ENCODE data around the gene TXNL1.
"Not testable (repeated sequence)": the region's sequence is repeated elsewhere in the genome, so short reads cannot be mapped to it uniquely, and the experiment has no call there.

The TXNL1 gene

GRCh38 chr18:56638232-56639103, at the start of gene TXNL1:
Gene TXNL1, minus strand, starts transcription at chr18:56638592. Its CDS starts 152 bp downstream, at chr18:56638440.
- DNase-seq (ENCODE audit: low read depth) = peak; percentile 99

DNA sequence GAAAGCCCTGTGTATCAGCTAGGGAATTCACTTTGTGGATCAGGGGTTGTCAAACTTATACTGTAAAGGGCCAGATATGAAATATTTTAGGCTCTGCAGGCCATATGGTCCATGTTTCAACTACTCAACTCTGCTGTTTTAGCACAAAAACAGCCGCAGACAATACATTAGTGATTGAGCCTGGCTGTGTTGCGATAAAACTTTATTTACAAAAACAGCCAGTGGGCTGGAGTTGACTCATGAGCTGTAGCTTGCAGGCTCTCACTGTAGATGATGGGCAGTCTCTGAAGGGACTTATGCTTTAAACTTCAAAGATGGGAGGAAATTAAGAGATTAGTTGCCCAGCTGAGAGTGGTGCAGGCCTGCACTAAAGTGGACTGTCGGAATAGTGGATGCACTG, 45.9 kb upstream of the TXNL1 start:
- no peak for DNase-seq (ENCODE audit: low read depth)

DNA sequence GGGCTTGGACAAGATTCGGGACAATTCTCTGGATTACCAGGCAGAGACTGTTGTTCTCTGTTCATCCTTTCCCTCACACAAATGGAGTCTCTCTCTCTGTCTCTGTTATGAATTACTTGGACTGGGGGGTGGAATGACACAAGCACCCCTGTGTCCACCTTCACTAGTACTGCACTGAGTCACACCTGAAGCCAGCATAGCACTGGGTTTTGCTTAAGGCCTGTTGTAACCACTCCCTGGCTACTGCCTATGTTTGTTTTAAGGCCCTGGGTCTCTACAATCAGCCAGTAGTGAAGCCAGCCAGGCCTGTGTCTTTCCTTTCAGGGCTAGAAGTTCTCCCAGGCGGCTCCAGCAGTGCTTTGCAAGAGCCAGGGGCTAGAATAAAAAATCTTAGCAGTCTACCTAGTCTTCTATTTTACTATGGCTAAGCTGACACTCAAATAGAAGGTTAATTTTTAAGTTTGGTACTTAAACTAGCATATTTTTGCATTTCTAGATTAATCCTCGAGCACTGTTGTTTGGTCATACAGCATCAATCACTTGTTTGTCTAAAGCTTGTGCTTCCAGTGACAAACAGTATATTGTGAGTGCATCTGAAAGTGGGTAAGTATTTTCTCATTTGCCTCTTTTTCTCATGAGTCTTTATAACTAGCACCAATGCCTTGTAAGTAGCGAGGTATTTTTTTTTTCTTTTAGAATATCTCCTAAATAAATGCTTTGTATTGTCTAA, 40.6 kb upstream of the TXNL1 start:
- no peak for DNase-seq (ENCODE audit: low read depth)

DNA sequence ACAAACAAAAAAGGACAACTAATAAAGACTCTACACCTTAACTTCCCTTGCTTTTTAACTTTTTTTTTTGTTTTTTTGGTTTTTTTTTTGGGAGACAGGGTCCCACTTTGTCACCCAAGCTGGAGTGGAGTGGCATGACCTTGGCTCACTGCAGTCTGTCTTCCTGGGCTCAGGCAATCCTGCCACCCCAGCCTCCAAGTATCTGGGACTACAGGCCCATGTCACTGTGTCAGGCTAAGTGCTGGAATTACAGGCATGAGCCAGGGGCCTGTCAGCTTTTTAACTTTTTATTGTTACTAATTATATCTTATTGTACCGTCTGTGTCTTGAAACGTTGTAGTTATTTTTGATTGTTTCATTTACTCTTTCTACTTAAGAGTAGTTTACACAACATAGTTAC, 38.2 kb upstream of the TXNL1 start:
- DNase-seq (ENCODE audit: low read depth) = no peak

GRCh38 chr18:56672981-56673380, 34.6 kb upstream of the TXNL1 start:
- DNase-seq (ENCODE audit: low read depth) = no peak

- no peak for DNase-seq (ENCODE audit: low read depth)
Observed at GRCh38 chr18:56672391-56672790, 34.0 kb upstream of the TXNL1 start.

GRCh38 chr18:56662902-56663301, 24.5 kb upstream of the TXNL1 start:
- DNase-seq (ENCODE audit: low read depth) = no peak

GRCh38 chr18:56662502-56662901, 24.1 kb upstream of the TXNL1 start:
- no peak for DNase-seq (ENCODE audit: low read depth)

- no peak for DNase-seq (ENCODE audit: low read depth)
Observed at GRCh38 chr18:56662063-56662408, 23.6 kb upstream of the TXNL1 start.

DNA sequence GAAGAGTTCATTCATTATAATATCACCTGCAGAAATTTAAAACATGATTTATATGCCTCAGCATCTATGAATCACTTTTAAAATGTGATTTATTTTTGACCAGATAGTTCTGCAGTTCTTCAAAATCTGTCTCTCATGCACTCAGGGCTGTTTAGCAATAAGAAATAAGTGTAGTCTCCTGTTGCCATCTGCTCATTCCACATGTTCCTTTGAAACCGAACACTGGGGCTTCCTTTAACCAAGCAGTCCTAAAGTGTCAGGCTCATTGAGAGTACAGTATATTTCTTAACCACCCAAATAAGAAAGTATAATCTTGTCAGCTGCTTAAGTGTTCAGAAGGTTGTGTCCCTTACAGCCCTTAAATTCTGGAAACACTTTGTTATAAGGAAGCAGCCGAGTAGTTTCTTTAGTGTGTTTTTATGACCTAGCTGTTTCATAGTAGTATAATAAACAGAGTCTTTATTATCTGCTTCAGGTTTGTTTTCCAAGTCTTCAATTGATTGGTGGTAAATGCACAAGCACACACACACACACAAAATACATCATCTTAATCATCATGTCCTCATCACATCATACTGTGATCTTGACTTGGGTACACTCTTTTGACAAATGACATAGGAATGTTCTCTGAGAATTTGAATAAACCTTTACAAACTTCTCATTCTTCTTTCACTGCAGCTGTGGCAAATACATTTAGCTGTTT, 23.1 kb upstream of the TXNL1 start:
- DNase-seq (ENCODE audit: low read depth) = no peak

DNA sequence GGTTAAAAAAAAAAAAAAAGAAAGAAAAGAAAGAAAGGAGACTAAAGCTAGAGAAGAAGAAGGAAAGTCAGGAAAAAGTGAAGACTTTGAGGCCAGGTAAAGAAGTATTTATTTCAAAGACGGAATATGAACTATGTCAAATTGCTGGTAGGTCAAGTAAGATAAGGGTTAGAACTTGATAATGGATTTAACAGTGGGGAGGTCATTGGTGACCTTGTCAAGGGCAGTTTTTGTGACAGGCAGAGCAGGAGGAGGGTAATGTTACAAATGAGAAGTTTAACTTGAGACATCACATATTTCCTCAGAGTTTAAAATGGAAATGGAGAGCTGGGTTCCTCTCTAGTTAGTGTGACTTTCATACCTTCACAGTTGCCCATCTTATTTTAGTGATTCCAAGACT, 22.3 kb upstream of the TXNL1 start:
- no peak for DNase-seq (ENCODE audit: low read depth)

- no peak for DNase-seq (ENCODE audit: low read depth)
Observed at GRCh38 chr18:56659111-56659510, 20.7 kb upstream of the TXNL1 start.

- DNase-seq (ENCODE audit: low read depth) = no peak
Observed at GRCh38 chr18:56658261-56658660, 19.9 kb upstream of the TXNL1 start.

DNA sequence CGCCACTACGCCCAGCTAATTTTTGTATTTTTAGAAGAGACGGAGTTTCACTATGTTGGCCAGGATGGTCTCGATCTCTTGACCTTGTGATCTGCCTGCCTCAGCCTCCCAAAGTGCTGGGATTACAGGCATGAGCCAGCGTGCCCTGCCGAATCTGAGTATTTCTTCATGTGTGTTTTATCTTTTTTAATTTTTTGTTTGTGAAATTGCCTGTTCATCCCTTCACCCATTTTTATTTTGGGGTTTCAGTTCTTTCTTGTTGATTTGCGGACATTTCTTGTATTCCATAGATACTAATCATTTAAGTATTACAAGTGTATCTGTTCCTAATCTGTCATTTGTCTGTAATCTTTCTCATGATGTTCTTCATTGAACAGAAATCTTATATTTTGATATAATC, 15.9 kb upstream of the TXNL1 start:
- DNase-seq (ENCODE audit: low read depth) = not testable (repeated sequence)

GRCh38 chr18:56652802-56653201, 14.4 kb upstream of the TXNL1 start:
- no peak for DNase-seq (ENCODE audit: low read depth)

DNA sequence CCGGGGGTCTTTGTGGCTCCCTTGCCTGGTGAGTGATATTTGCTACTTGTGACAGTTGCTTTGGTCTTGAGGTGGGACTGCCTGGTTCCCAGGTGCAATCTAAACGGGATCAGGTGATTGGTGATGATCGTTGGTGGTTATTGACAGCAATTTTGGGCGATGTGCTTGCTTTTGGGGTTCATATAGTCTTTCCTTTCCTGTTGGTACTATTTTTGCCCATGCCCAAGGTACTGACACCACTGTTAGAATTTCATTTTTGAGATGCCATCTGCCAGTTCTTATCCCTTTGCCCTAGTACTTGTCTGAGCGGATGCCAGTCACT, 13.3 kb upstream of the TXNL1 start:
- DNase-seq (ENCODE audit: low read depth) = no peak

- peak; percentile 75 for DNase-seq (ENCODE audit: low read depth)
Observed at GRCh38 chr18:56650944-56651770, 12.8 kb upstream of the TXNL1 start, which contains the start of gene WDR7. Gene WDR7, plus strand, starts transcription at chr18:56651359. Its CDS starts 21,157 bp downstream, at chr18:56672516.

- no peak for DNase-seq (ENCODE audit: low read depth)
Observed at GRCh38 chr18:56649996-56650395, 11.6 kb upstream of the TXNL1 start.

- DNase-seq (ENCODE audit: low read depth) = no peak
Observed at GRCh38 chr18:56647951-56648893, 9.8 kb upstream of the TXNL1 start.

- DNase-seq (ENCODE audit: low read depth) = no peak
Observed at GRCh38 chr18:56647071-56647470, 8.7 kb upstream of the TXNL1 start.
